HG03135 (cell line): ENCODE results near the gene LRMDA.

ENCODE experiments used
- ATAC-seq: cut with Tn5 transposase; IDR thresholded peaks from one replicate; pipeline ENCODE4 v1.9.1; 2021; ENCODE audit warnings: mild to moderate bottlenecking, moderate library complexity; ENCODE audit not compliant: unreplicated experiment

LRMDA gene

GRCh38 chr10:75418712-75419111 lies 12.7 kb upstream of the LRMDA start:
- ATAC-seq: no peak

- no peak for ATAC-seq
Observed at GRCh38 chr10:75422913-75423312, 8.5 kb upstream of the LRMDA start.

- ATAC-seq: no peak
Observed at GRCh38 chr10:75424571-75424970, 6.9 kb upstream of the LRMDA start.

GRCh38 chr10:75425291-75426079 lies 5.9 kb upstream of the LRMDA start:
- ATAC-seq: no peak

- ATAC-seq: no peak
Observed at GRCh38 chr10:75426880-75427279, 4.5 kb upstream of the LRMDA start.

GRCh38 chr10:75427951-75428350 lies 3.5 kb upstream of the LRMDA start:
- no peak for ATAC-seq

GRCh38 chr10:75428434-75429158 lies 2.8 kb upstream of the LRMDA start:
- ATAC-seq: no peak

GRCh38 chr10:75429159-75429827 lies 2.1 kb upstream of the LRMDA start:
- no peak for ATAC-seq

- ATAC-seq: no peak
Observed at GRCh38 chr10:75430000-75430763, 1.2 kb upstream of the LRMDA start.

GRCh38 chr10:75432176-75432575 lies 752 bp downstream of the LRMDA start:
- no peak for ATAC-seq

GRCh38 chr10:75432763-75433162 lies 1.3 kb downstream of the LRMDA start:
- no peak for ATAC-seq

GRCh38 chr10:75433216-75433615 lies 1.8 kb downstream of the LRMDA start:
- ATAC-seq: no peak

- ATAC-seq: no peak
Observed at GRCh38 chr10:75434291-75434690, 2.9 kb downstream of the LRMDA start.

- no peak for ATAC-seq
Observed at GRCh38 chr10:75435291-75435690, 3.9 kb downstream of the LRMDA start.

- no peak for ATAC-seq
Observed at GRCh38 chr10:75436896-75437295, 5.5 kb downstream of the LRMDA start.

- no peak for ATAC-seq
Observed at GRCh38 chr10:75437693-75438092, 6.3 kb downstream of the LRMDA start.

GRCh38 chr10:75438275-75438674 lies 6.9 kb downstream of the LRMDA start:
- no peak for ATAC-seq

- ATAC-seq: no peak
Observed at GRCh38 chr10:75439811-75440210, 8.4 kb downstream of the LRMDA start.

- no peak for ATAC-seq
Observed at GRCh38 chr10:75440271-75440793, 8.9 kb downstream of the LRMDA start.

GRCh38 chr10:75441196-75441595 lies 9.8 kb downstream of the LRMDA start:
- ATAC-seq: no peak

- ATAC-seq: no peak
Observed at GRCh38 chr10:75441682-75442081, 10.3 kb downstream of the LRMDA start.
